GM12878 (cell line): ENCODE measurements around the gene SNCB. TPM values are rescaled to one million over a fixed set of nuclear protein-coding genes. Genes with fewer than 3 reads are reported as not detected.

ENCODE experiments used
- ATAC-seq: fragments of 200-7000 bp; cut with Tn5 transposase; 3 replicates; pipeline ENCODE4 v1.9.1; 2020; ENCODE audit warnings: mild to moderate bottlenecking, moderate library complexity
- BruUV-seq: library from RNA; stranded (reverse); fragments of 400-500 nt; replicated peaks from 2 replicates; lab custom pipeline; 2021; lab: Mats Ljungman, UMichigan
- CTCF ChIA-PET: fragments of 300-600 bp; sonication (Branson Sonifier 250); formaldehyde crosslinking; extraction: SDS; loops from one replicate; lab custom pipeline; 2021; ENCODE audit warnings: inconsistent platforms; lab: Yijun Ruan, JAX
- POLR2A ChIA-PET: fragments of 350-600 bp; formaldehyde crosslinking; extraction: SDS; loops from one replicate; lab custom pipeline; 2021; ENCODE audit warnings: inconsistent platforms; lab: Charles Lee
- RAD21 ChIA-PET: fragments of 300-600 bp; sonication (Branson Sonifier 250); formaldehyde crosslinking; loops from one replicate; lab custom pipeline; 2023; ENCODE audit warnings: antibody characterized with exemption; ENCODE audit not compliant: unreplicated experiment; lab: Charles Lee
- SMC1A ChIA-PET: fragments of 300-600 bp; sonication (Branson Sonifier 250); formaldehyde crosslinking; loops from one replicate; lab custom pipeline; 2023; ENCODE audit not compliant: unreplicated experiment, uncharacterized antibody; lab: Charles Lee
- DNase-seq: peaks from one replicate; pipeline ENCODE4 v3.0.0-alpha.2; 2011; ENCODE audit warnings: low read depth, low spot score
- FAIRE-seq: peaks from 3 replicates; lab custom pipeline; 2011; peaks lifted over from hg19 to GRCh38; lab: Jason Lieb, UNC
- H2AFZ ChIP-seq: 2 replicates; pipeline ENCODE4 v1.6.0; 2011; ENCODE audit warnings: low read depth, low read length, control low read depth; ENCODE audit not compliant: control insufficient read depth
- H3K27ac ChIP-seq: 2 replicates; pipeline ENCODE4 v1.5.1; 2011; ENCODE audit warnings: control low read depth; ENCODE audit not compliant: control insufficient read depth, insufficient read depth
- H3K27me3 ChIP-seq, 2 experiments: replicated peaks in 1 of 2; 2 replicates each; pipeline versions ENCODE4 v1.6.0 to v1.6.1; 2011; ENCODE audit warnings: low read length in 1 of 2; ENCODE audit not compliant: control insufficient read depth in 2 of 2, insufficient read depth in 2 of 2
- H3K36me3 ChIP-seq, 2 experiments: 2 replicates each; pipeline ENCODE4 v1.5.1; 2011; ENCODE audit warnings: low read length in 1 of 2; ENCODE audit not compliant: control insufficient read depth in 2 of 2, insufficient read depth in 2 of 2
- H3K4me1 ChIP-seq: 2 replicates; pipeline ENCODE4 v1.6.1; 2011; ENCODE audit warnings: mild to moderate bottlenecking, low read length, moderate library complexity, mixed read lengths; ENCODE audit not compliant: control insufficient read depth, insufficient read depth
- H3K4me2 ChIP-seq: 2 replicates; pipeline ENCODE4 v1.6.0; 2011; ENCODE audit warnings: control low read depth; ENCODE audit not compliant: control insufficient read depth, insufficient read depth
- H3K4me3 ChIP-seq: fragments of 200-600 bp; sonication (generic); 2 replicates; pipeline ENCODE4 v1.5.1; 2016
- H3K79me2 ChIP-seq: 2 replicates; pipeline ENCODE4 v1.6.0; 2011; ENCODE audit warnings: low read length; ENCODE audit not compliant: control insufficient read depth, insufficient read depth
- H3K9ac ChIP-seq: 2 replicates; pipeline ENCODE4 v1.8.0; 2011; ENCODE audit warnings: low read length, control low read depth, mixed read lengths; ENCODE audit not compliant: control insufficient read depth, insufficient read depth
- H3K9me3 ChIP-seq: replicated peaks from 3 replicates; pipeline ENCODE4 v1.5.1; 2011; ENCODE audit warnings: mild to moderate bottlenecking, low read length; ENCODE audit not compliant: control insufficient read depth, insufficient read depth
- H4K20me1 ChIP-seq: 2 replicates; pipeline ENCODE4 v1.6.0; 2011; ENCODE audit not compliant: control insufficient read depth, insufficient read depth
- BACH1 ChIP-seq: fragments of 450-650 bp; IDR thresholded peaks from 2 replicates; pipeline ENCODE4 v1.6.1; 2017; ENCODE audit warnings: mild to moderate bottlenecking, borderline replicate concordance
- PML ChIP-seq: IDR thresholded peaks from 2 replicates; pipeline ENCODE4 v1.6.1; 2012; ENCODE audit warnings: low read length, inconsistent platforms
- RAD51 ChIP-seq: fragments of 450-650 bp; IDR thresholded peaks from 2 replicates; pipeline ENCODE4 v1.6.1; 2016; ENCODE audit warnings: moderate library complexity, mild to moderate bottlenecking, inconsistent platforms
- RB1 ChIP-seq: fragments of 450-650 bp; formaldehyde crosslinking; IDR thresholded peaks from 2 replicates; pipeline ENCODE4 v1.6.1; 2017; ENCODE audit warnings: mild to moderate bottlenecking, borderline replicate concordance
- RBBP5 ChIP-seq: fragments of 200-600 bp; sonication (generic); conservative IDR thresholded peaks from 2 replicates; pipeline ENCODE4 v1.6.1; 2016
- REST ChIP-seq: IDR thresholded peaks from 2 replicates; pipeline ENCODE4 v1.6.1; 2012; ENCODE audit warnings: mild to moderate bottlenecking, low read depth, low read length
- SP1 ChIP-seq: IDR thresholded peaks from one replicate; pipeline ENCODE4 v1.6.1; 2011; ENCODE audit warnings: low read depth, low read length
- SREBF2 ChIP-seq: IDR thresholded peaks from 2 replicates; pipeline ENCODE4 v1.6.1; 2012; ENCODE audit warnings: mild to moderate bottlenecking, low read length
- TCF7 ChIP-seq: IDR thresholded peaks from 2 replicates; pipeline ENCODE4 v1.6.1; 2014; ENCODE audit warnings: antibody characterized with exemption, borderline replicate concordance
- YY1 ChIP-seq: IDR thresholded peaks from 2 replicates; pipeline ENCODE4 v1.6.1; 2011; ENCODE audit warnings: low read depth, mild to moderate bottlenecking, low read length
- WGBS: methylation state at CpG from one replicate; pipeline ENCODE4 v1.1.6; 2016; ENCODE audit warnings: low lambda C conversion rate; ENCODE audit not compliant: insufficient replicate concordance, insufficient coverage; ENCODE audit errors: missing lambda C conversion rate; 5-methylcytosine and 5-hydroxymethylcytosine counted together
- in situ Hi-C: fragments of 300-500 bp; cut with MboI; formaldehyde crosslinking; loops from 9 replicates; pipeline ENCODE4 v1.14.3; 2018; ENCODE audit warnings: mixed read lengths
- intact Hi-C: fragments of 100-400 bp; cut with micrococcal nuclease; formaldehyde crosslinking; loops from one replicate; pipeline ENCODE4 v1.14.2; 2022; ENCODE audit not compliant: unreplicated experiment
- polyA plus RNA-seq, 11 experiments: library from polyadenylated mRNA; depleted of rRNA in 4 of 11; unstranded in 6 of 11; stranded (reverse) in 5 of 11; fragments of >200 nt; fragmentation: Nextera tagmentation in 4 of 11; fragmentation: Illumina TruSeq in 1 of 11; extraction: Ambion mirVana in 4 of 11; extraction: Trizol in 1 of 11; gene quantifications; 1 replicate in 1 of 11; 2 replicates in 10 of 11; pipeline versions ENCODE4 v1.2.1 to v1.2.3, GENCODE V29; 2011 to 2016; ENCODE audit warnings: inconsistent platforms in 2 of 11, missing spikeins in 2 of 11, low read depth in 1 of 11
- total RNA-seq, 4 experiments: library from RNA; depleted of rRNA in 3 of 4; stranded (reverse); fragments of >200 nt in 3 of 4; fragmentation: Illumina TruSeq in 1 of 4; extraction: Trizol in 1 of 4; gene quantifications; 2 replicates each; pipeline versions ENCODE4 v1.2.1 to v1.2.3, GENCODE V29; 2013 to 2021

The SNCB gene
- total and polyA plus RNA-seq, 10 of the 15 experiments (the other 5 are each of a cell fraction or from before 2014, with no cell fraction given) = 0.75 TPM; not detected in 9

GRCh38 chr5:176606875-176607274 is 23.5 kb downstream of the SNCB start (continued):
- no peak for TF ChIP-seq REST
- TF ChIP-seq, all 136 proteins: peak for 0

GRCh38 chr5:176606032-176606431 is 24.3 kb downstream of the SNCB start:
- DNase-seq (no peak), FAIRE-seq (no peak), ATAC-seq (no peak)
- CTCF ChIA-PET = interaction anchor here (0.6 kb wide), 1 partner anchor 15 kb away, joined by 3 read pairs; no protein-coding TSS in a partner anchor
- Histone ChIP-seq H3K27ac (no peak overlapping the region), H4K20me1 (no peaks in the 10 kb centered on the region), H3K36me3 (no peaks in the 10 kb centered on the region), H3K27me3 (no peaks in the 10 kb centered on the region), H2AFZ (no peak overlapping the region), H3K9me3 (no peaks in the 10 kb centered on the region), H3K4me1 (peaks cover 12% of the 10 kb centered on the region), H3K4me3 (no peak overlapping the region), H3K9ac (no peak overlapping the region), H3K79me2 (no peaks in the 10 kb centered on the region; the same call in 1 of the 2 replicates), H3K4me2 (no peak overlapping the region)
- TF ChIP-seq RBBP5 = no peak
- TF ChIP-seq RAD51 = no peak
- no peak for TF ChIP-seq YY1
- no peak for TF ChIP-seq TCF7
- no peak for TF ChIP-seq SP1
- TF ChIP-seq BACH1 = no peak
- no peak for TF ChIP-seq SREBF2
- no peak for TF ChIP-seq RB1
- TF ChIP-seq PML = no peak
- in situ Hi-C loops (no loop called here), intact Hi-C loops (no loop called here)
- RAD21 ChIA-PET = no interaction called here
- 51% methylated on average over 3 of the region's 3 CpGs for WGBS
- SMC1A ChIA-PET = interaction anchor here (0.6 to 1.7 kb wide), 2 partner anchors 259 to 876 kb away, joined by 4 read pairs; no protein-coding TSS in a partner anchor
- BruUV-seq = no TSS peak
- POLR2A ChIA-PET = no interaction called here
